Tibial nerve (tissue), 3 donors: Measurements from ENCODE around the gene PLBD1.

Source experiments
- POLR2A ChIP-seq, 2 donors: fragments of 450-650 bp; IDR thresholded peaks; one replicate each; pipeline ENCODE4 v1.6.1; 2017; ENCODE audit warnings: antibody characterized with exemption in 2 of 2, mild to moderate bottlenecking in 2 of 2, moderate library complexity in 2 of 2
- TF ChIP-seq, protein P1 (sequence below), 5 experiments: fragments of 200-600 bp in 3 of 5; fragments of 450-650 bp in 2 of 5; sonication (generic) in 3 of 5; IDR thresholded peaks; one replicate each; pipeline ENCODE4 v1.5.1; 2016 to 2019; ENCODE audit warnings: antibody characterized with exemption in 5 of 5, mild to moderate bottlenecking in 3 of 5, moderate library complexity in 2 of 5

DNA sequence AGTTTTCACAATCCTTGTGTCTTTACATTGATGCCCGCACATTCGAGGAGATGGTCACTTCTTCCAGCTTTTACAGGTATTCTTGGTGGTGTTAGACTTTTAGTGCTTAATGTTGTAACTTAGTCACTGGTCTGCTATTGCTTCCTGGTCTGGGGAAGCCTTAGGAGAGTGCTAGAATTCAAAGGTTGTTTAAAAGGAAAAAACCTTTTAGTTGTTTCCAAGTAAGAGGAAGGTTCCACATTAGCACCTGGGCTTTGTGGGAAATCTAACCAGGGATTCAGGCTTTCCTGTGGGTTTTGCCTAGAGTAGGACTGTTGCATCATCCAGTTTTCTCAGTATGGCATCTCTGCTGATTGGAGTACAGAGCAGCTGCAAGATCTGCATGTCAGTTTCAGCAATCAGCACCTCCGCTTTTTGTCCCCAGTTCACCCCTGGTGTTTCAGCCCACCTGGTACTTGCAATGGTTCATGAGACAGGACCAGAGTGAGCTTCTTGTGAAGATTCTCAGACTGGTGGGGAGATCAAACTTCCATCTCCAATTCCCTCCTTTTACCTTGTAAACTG, 44.0 kb upstream of the PLBD1 start:
- TF ChIP-seq, protein P1, sequence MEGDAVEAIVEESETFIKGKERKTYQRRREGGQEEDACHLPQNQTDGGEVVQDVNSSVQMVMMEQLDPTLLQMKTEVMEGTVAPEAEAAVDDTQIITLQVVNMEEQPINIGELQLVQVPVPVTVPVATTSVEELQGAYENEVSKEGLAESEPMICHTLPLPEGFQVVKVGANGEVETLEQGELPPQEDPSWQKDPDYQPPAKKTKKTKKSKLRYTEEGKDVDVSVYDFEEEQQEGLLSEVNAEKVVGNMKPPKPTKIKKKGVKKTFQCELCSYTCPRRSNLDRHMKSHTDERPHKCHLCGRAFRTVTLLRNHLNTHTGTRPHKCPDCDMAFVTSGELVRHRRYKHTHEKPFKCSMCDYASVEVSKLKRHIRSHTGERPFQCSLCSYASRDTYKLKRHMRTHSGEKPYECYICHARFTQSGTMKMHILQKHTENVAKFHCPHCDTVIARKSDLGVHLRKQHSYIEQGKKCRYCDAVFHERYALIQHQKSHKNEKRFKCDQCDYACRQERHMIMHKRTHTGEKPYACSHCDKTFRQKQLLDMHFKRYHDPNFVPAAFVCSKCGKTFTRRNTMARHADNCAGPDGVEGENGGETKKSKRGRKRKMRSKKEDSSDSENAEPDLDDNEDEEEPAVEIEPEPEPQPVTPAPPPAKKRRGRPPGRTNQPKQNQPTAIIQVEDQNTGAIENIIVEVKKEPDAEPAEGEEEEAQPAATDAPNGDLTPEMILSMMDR (IDR thresholded peaks at IDR 0.05): no peak
- TF ChIP-seq POLR2A (IDR thresholded peaks at IDR 0.05): no peak
